Measurements from ENCODE around the gene OARD1.

DNA sequence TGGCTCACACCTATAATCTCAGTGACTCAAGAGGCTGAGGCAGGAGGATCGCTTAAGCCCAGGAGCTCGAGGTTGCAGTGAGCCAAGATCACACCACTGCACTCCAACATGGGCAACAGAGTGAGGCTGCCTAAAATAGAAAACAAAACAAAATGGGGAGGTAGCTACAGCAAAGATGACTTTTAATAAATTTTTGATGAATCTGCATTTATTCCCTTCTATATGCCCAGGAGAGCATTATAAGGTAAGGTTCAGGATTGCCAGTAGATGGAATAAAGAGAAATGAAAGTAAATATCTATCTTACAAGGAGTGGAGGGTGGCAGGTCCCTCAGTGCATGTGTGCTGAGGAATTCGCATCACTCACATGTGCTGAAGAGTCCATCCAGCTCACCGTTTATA, 57.4 kb downstream of the OARD1 start:
- TF ChIP-seq, protein P1, sequence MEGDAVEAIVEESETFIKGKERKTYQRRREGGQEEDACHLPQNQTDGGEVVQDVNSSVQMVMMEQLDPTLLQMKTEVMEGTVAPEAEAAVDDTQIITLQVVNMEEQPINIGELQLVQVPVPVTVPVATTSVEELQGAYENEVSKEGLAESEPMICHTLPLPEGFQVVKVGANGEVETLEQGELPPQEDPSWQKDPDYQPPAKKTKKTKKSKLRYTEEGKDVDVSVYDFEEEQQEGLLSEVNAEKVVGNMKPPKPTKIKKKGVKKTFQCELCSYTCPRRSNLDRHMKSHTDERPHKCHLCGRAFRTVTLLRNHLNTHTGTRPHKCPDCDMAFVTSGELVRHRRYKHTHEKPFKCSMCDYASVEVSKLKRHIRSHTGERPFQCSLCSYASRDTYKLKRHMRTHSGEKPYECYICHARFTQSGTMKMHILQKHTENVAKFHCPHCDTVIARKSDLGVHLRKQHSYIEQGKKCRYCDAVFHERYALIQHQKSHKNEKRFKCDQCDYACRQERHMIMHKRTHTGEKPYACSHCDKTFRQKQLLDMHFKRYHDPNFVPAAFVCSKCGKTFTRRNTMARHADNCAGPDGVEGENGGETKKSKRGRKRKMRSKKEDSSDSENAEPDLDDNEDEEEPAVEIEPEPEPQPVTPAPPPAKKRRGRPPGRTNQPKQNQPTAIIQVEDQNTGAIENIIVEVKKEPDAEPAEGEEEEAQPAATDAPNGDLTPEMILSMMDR (IDR thresholded peaks at IDR 0.05 in 2 of 3, conservative IDR thresholded peaks at IDR 0.05 in 1 of 3; ENCODE audit: control insufficient read depth in 2 of 3, extremely low read depth in 1 of 3, insufficient read depth in 1 of 3, low read depth in 3 of 3, low read length in 3 of 3), result no peak
- TF ChIP-seq, protein P2, sequence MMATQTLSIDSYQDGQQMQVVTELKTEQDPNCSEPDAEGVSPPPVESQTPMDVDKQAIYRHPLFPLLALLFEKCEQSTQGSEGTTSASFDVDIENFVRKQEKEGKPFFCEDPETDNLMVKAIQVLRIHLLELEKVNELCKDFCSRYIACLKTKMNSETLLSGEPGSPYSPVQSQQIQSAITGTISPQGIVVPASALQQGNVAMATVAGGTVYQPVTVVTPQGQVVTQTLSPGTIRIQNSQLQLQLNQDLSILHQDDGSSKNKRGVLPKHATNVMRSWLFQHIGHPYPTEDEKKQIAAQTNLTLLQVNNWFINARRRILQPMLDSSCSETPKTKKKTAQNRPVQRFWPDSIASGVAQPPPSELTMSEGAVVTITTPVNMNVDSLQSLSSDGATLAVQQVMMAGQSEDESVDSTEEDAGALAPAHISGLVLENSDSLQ (IDR thresholded peaks at IDR 0.05), result no peak
- TF ChIP-seq POLR2A (IDR thresholded peaks at IDR 0.05; ENCODE audit: low read depth, low read length) (no peak), SMC3 (IDR thresholded peaks at IDR 0.05; ENCODE audit: borderline replicate concordance, low read length) (no peak), RAD21 (IDR thresholded peaks at IDR 0.05; ENCODE audit: insufficient read depth, low read depth, low read length) (no peak), EP300 (IDR thresholded peaks at IDR 0.05; ENCODE audit: borderline replicate concordance in 1 of 2, control insufficient read depth in 1 of 2, low read depth in 2 of 2, low read length in 2 of 2) (no peak), JUNB (IDR thresholded peaks at IDR 0.05) (no peak), YY1 (IDR thresholded peaks at IDR 0.05; ENCODE audit: low read depth, low read length) (no peak), GATAD2B (conservative IDR thresholded peaks at IDR 0.05; ENCODE audit: low read depth) (no peak), CHD2 (IDR thresholded peaks at IDR 0.05; ENCODE audit: borderline replicate concordance, low read depth, low read length) (no peak), TAF1 (IDR thresholded peaks at IDR 0.05; ENCODE audit: borderline replicate concordance, low read depth, low read length) (no peak), SUZ12 (IDR thresholded peaks at IDR 0.05; ENCODE audit: unreplicated experiment) (no peak), HDAC6 (IDR thresholded peaks at IDR 0.05; ENCODE audit: unreplicated experiment) (no peak)
- TF ChIP-seq, protein P3, sequence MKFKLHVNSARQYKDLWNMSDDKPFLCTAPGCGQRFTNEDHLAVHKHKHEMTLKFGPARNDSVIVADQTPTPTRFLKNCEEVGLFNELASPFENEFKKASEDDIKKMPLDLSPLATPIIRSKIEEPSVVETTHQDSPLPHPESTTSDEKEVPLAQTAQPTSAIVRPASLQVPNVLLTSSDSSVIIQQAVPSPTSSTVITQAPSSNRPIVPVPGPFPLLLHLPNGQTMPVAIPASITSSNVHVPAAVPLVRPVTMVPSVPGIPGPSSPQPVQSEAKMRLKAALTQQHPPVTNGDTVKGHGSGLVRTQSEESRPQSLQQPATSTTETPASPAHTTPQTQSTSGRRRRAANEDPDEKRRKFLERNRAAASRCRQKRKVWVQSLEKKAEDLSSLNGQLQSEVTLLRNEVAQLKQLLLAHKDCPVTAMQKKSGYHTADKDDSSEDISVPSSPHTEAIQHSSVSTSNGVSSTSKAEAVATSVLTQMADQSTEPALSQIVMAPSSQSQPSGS (IDR thresholded peaks at IDR 0.05; ENCODE audit: low read length), result no peak

All from GM12878 (cell line).